Activated CD8-positive, alpha-beta memory T cell treated with anti-CD3 and anti-CD28 coated beads, Interleukin-2, amount 10 ng/mL, durations not matched to agents 7 days and 5 days (primary cell): ENCODE measurements around the gene OR2T29. TPM values are rescaled to one million over a fixed set of nuclear protein-coding genes. Genes with fewer than 3 reads are reported as not detected.
A peak's percentile ranks its signal among the peaks of the same experiment; 100 is the strongest.
"Not testable (repeated sequence)": the region's sequence is repeated elsewhere in the genome, so short reads cannot be mapped to it uniquely, and the experiment has no call there.

Source experiments
- ATAC-seq: fragments of 150-1000 bp; cut with Tn5 transposase; one replicate; pipeline ENCODE4 v1.10.0; 2021; ENCODE audit warnings: moderate library complexity
- CTCF ChIA-PET: fragments of 350-600 bp; sonication (Branson Sonifier 250); formaldehyde crosslinking; loops from one replicate; lab custom pipeline; 2021; ENCODE audit warnings: antibody characterized with exemption; lab: Charles Lee
- DNase-seq: peaks from one replicate; pipeline ENCODE4 v3.0.0-alpha.2; 2020
- H3K27ac Mint-ChIP-seq: one replicate; pipeline ENCODE4 v1.8.0; 2021; ENCODE audit warnings: mild to moderate bottlenecking, mixed read lengths
- H3K27me3 Mint-ChIP-seq: one replicate; pipeline ENCODE4 v1.8.0; 2021; ENCODE audit warnings: mixed read lengths
- H3K36me3 Mint-ChIP-seq: one replicate; pipeline ENCODE4 v1.8.0; 2021; ENCODE audit warnings: mild to moderate bottlenecking, mixed read lengths
- H3K4me1 Mint-ChIP-seq: one replicate; pipeline ENCODE4 v1.8.0; 2021; ENCODE audit warnings: mixed read lengths
- H3K4me3 Mint-ChIP-seq: one replicate; pipeline ENCODE4 v1.8.0; 2021; ENCODE audit warnings: mild to moderate bottlenecking, moderate library complexity, mixed read lengths
- H3K9me3 Mint-ChIP-seq: one replicate; pipeline ENCODE4 v1.8.0; 2022; ENCODE audit warnings: low read depth, mixed read lengths
- total RNA-seq, 2 experiments: library from RNA; stranded (reverse); gene quantifications; one replicate each; pipeline ENCODE4 v1.2.3, GENCODE V29; 2021

The OR2T29 gene
- total RNA-seq, 2 experiments from 2014 or later: not detected

DNA sequence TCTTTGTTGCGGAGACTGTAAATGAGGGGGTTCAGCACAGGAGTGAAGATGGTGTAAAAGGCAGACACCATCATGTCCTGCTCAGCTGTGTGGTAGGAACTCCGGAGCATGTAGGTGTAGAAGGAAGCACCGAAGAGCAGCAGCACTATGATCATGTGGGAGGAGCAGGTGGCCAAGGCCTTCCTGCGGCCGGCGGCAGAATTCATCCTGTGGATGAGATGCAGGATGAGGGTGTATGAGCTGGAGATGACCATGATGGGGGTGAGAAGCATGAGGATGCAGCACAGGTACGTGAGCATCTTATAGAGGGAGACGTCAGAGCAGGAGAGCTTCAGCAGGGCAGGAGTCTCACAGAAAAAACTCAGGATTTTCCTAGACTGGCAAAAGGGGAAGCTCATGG, 11.3 kb upstream of the OR2T29 start:
- DNase-seq, H3K36me3 Mint-ChIP-seq, CTCF ChIA-PET: not testable (repeated sequence)

DNA sequence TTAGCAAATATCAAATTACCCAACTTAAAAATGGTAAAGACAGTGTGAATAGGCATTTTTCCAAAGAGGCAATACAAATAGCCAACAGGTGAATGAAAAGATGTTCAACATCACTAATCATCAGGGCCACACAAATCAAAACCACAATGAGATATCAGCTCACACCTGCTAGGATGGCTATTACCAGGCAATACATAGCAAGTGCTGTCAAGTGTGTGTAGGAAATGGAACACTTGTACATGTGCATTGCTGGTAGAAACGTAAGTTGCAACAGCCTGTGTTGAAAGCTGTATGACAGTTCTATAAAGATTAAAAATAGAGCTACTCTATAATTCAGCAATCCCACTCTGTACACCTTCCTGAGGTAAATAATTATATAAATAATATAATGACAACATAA, 9.5 kb upstream of the OR2T29 start:
- H3K27ac Mint-ChIP-seq, DNase-seq, H3K9me3 Mint-ChIP-seq, H3K36me3 Mint-ChIP-seq, ATAC-seq, CTCF ChIA-PET, H3K4me1 Mint-ChIP-seq, H3K4me3 Mint-ChIP-seq, H3K27me3 Mint-ChIP-seq: not testable (repeated sequence)

More for the DNA sequence above, 11.3 kb upstream of the OR2T29 start:
- H3K27ac Mint-ChIP-seq, ATAC-seq, H3K4me3 Mint-ChIP-seq, H3K27me3 Mint-ChIP-seq, H3K9me3 Mint-ChIP-seq, H3K4me1 Mint-ChIP-seq: not testable (repeated sequence)

DNA sequence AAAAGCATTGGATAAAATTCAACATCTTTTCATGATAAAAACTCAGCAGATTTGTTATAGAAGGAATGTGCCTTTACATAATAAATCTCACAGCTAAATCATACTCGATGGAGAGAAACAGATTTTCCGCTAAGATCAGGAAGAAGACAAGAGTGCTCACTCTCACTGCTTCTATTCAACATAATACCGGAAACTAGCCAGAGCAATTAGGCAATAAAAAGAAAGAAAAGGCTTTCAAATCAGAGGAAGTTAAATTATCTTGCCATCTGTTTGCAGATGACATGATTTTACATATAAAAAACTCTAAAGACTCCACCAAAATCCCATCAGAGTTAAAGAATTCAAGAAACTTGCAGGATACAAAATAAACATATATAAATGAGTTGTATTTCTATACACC, 8.2 kb upstream of the OR2T29 start:
- H3K27me3 Mint-ChIP-seq, H3K27ac Mint-ChIP-seq, CTCF ChIA-PET, DNase-seq, H3K36me3 Mint-ChIP-seq, H3K4me1 Mint-ChIP-seq, H3K4me3 Mint-ChIP-seq, ATAC-seq, H3K9me3 Mint-ChIP-seq: not testable (repeated sequence)

DNA sequence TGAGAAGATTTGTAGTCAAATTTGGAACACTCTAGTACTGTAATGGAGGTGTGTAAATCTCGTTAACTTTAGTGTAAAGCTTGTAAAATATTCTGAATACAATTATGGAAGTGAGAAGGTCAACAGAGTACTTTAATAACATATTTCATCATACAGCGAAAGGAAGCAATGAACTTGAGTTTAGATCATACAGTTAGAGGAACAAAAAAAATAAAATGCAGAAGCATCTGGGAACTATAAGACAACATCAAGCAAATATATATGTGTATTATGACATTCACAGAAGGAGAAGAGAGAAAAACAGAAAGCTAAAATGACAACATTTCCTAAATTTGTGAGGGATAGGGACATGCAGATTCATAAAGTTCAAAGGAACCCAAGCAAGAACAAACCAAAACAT, 6.5 kb upstream of the OR2T29 start:
- ATAC-seq, H3K27me3 Mint-ChIP-seq, DNase-seq, H3K4me1 Mint-ChIP-seq, H3K27ac Mint-ChIP-seq, H3K36me3 Mint-ChIP-seq, H3K9me3 Mint-ChIP-seq, CTCF ChIA-PET, H3K4me3 Mint-ChIP-seq: not testable (repeated sequence)

DNA sequence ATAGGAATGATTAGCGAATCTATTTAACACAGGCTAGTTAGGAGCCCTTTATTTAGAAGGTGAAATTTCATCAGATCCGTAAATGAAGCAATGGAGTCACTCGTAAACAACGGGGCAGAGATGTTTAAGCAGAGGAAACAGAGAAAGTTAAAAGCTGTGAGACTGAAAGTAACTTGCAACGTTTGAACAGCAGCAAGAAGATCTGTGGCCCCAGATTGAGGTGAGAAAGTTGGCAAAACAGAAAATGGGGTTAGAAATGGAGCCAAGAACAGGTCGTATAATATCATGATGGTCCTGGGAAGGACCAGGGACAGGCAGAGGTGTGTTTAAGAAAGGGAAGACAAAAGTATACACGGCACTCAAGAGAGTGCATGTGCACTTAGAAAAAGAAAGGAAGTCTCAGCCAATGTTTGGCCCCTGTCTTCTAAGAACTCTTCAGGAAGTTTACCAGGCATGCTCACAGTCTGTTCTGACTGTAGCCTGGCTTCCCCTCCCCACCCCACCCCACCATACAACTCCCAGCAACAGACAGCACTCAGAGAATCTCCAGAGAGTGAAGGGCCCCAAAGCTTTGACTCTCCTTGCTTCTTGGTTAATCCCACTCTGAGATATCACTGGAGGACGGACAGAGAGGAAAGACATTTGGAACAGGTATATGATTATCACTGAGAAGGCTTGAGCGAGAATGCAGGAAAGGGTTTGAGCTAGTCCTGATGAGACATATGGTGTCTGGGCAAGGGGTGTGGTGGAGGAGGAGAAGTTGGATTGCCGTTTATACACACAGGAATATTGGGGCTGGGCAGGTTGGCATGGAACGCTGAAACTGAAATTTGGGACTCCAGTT, 3.2 kb upstream of the OR2T29 start:
- peak overlapping the region; percentile 73 for H3K4me3 Mint-ChIP-seq
- H3K9me3 Mint-ChIP-seq, CTCF ChIA-PET, H3K27me3 Mint-ChIP-seq, H3K4me1 Mint-ChIP-seq, H3K36me3 Mint-ChIP-seq: not testable (repeated sequence)
- DNase-seq (peak; percentile 41), ATAC-seq (peak; percentile 91)
- peak overlapping the region; percentile 84 for H3K27ac Mint-ChIP-seq

DNA sequence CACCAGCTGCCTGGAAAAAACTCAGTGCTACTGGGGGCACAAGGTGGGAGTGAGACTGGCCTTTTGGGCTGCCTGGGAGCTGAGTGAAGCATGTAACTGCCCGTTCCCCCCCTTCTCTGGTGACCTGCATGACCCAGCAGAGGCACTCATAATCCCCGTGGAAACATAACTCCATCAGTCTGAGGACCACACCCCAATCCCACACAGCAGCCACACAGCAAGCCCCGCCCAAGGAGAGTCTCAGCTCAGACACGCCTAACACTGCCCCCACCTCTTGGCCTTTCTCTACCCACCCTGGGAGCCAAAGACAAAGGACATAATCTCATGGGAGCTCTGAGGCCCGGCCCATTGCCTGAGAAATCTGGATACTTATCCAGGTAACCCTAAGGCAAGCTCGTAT, 11.5 kb downstream of the OR2T29 start:
- CTCF ChIA-PET, H3K9me3 Mint-ChIP-seq, H3K27ac Mint-ChIP-seq, H3K27me3 Mint-ChIP-seq, H3K4me3 Mint-ChIP-seq, ATAC-seq, DNase-seq, H3K36me3 Mint-ChIP-seq, H3K4me1 Mint-ChIP-seq: not testable (repeated sequence)

DNA sequence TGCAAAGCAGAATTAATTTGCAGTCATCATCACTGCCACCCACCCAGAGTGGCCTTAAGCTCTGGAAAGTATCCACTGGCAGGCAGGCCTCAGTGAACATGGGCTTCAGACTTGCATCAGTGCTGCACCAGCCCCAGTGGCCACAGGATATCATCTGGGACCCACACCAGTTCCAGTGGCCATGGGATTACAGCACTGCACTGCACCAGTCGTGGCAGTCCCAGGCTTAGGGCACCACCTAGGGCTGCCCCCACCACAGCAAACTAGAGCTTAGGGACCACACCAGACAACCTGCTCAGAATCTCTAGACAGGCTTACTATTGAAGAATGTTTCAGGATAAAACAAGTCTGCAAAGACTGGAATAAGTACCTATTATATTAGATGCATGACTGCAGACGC, 15.2 kb downstream of the OR2T29 start:
- H3K27ac Mint-ChIP-seq, H3K4me3 Mint-ChIP-seq, H3K27me3 Mint-ChIP-seq, CTCF ChIA-PET, H3K36me3 Mint-ChIP-seq, DNase-seq, H3K9me3 Mint-ChIP-seq, ATAC-seq, H3K4me1 Mint-ChIP-seq: not testable (repeated sequence)

DNA sequence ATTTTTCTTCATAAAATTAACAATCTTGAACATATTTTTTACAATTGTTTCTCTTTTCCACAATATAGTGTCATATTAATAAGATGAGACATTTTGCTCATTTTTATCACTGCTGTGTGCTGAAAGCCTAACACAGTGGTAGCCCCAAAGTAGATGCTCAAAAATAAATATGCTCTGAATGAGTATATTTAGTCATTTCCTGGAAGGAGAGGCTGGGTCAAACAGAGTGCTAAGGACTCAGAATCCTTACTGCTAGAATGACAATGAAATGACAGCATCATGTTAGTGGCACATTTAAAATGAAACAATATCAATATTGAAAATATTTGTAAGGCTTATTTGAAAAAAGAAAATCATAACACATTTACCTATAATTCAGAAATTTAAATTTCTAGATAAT, 25.1 kb downstream of the OR2T29 start:
- CTCF ChIA-PET, H3K27me3 Mint-ChIP-seq, ATAC-seq, H3K27ac Mint-ChIP-seq, DNase-seq, H3K4me3 Mint-ChIP-seq, H3K9me3 Mint-ChIP-seq, H3K4me1 Mint-ChIP-seq, H3K36me3 Mint-ChIP-seq: not testable (repeated sequence)

DNA sequence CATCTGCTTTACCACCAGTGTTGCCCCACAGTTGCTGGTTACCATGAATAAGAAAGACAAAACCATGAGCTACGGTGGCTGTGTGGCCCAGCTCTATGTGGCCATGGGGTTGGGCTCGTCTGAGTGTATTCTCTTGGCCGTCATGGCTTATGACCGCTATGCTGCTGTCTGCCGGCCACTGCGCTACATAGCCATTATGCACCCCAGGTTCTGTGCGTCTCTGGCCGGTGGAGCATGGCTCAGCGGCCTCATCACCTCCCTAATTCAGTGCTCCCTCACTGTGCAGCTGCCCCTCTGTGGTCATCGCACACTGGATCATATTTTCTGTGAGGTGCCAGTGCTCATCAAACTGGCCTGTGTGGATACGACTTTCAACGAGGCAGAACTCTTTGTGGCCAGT, 40.7 kb downstream of the OR2T29 start:
- Mint-ChIP-seq H3K27ac (no peak overlapping the region), H3K4me3 (no peak overlapping the region), H3K4me1 (no peaks in the 10 kb centered on the region), H3K27me3 (no peaks in the 10 kb centered on the region), H3K36me3 (no peaks in the 10 kb centered on the region), H3K9me3 (no peaks in the 10 kb centered on the region)
- DNase-seq (no peak), ATAC-seq (no peak)
- CTCF ChIA-PET: interaction anchor here (1.2 kb wide), 1 partner anchor 54 kb away, joined by 3 read pairs; no protein-coding TSS in a partner anchor

DNA sequence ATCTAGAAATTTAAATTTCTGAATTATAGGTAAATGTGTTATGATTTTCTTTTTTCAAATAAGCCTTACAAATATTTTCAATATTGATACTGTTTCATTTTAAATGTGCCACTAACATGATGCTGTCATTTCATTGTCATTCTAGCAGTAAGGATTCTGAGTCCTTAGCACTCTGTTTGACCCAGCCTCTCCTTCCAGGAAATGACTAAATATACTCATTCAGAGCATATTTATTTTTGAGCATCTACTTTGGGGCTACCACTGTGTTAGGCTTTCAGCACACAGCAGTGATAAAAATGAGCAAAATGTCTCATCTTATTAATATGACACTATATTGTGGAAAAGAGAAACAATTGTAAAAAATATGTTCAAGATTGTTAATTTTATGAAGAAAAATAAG, 52.4 kb downstream of the OR2T29 start:
- H3K4me3 Mint-ChIP-seq, DNase-seq, H3K27me3 Mint-ChIP-seq, ATAC-seq, CTCF ChIA-PET, H3K27ac Mint-ChIP-seq, H3K36me3 Mint-ChIP-seq, H3K4me1 Mint-ChIP-seq, H3K9me3 Mint-ChIP-seq: not testable (repeated sequence)

DNA sequence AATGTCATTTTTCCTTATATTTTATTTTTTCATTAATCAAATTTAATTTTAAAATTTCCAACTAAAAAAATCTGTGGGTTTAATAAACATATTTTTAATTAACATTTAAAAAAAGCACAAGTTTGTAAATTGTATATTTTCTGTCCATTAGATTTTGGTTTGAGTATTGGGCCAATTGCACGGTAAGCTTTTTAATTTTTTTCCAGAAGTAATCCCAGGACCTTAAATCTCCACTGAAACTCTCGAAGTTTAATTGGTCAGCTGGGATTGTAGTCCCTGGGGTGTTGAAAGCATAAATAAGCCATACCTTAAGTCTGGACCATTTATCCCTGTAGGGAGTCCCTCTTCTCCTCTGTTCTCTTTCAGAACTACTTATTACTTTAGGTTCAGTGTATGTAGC, 54.8 kb downstream of the OR2T29 start, which contains the start of gene OR2G6:
TSS of gene OR2G6 (plus strand) at position 301 of the 400 bp plus-strand sequence. CDS start 13,574 bp downstream, outside the sequence.
- H3K4me3 Mint-ChIP-seq, H3K9me3 Mint-ChIP-seq, ATAC-seq, H3K4me1 Mint-ChIP-seq, DNase-seq, H3K27ac Mint-ChIP-seq, H3K27me3 Mint-ChIP-seq, H3K36me3 Mint-ChIP-seq, CTCF ChIA-PET: not testable (repeated sequence)

Other genes with a start within 250 kb of the OR2T29 start
- not detected for gene OR2M7, start 238.2 kb downstream of the OR2T29 start, total RNA-seq
- not detected for gene OR14C36, start 214.0 kb downstream of the OR2T29 start, total RNA-seq
- not detected for gene OR2T4, start 201.1 kb downstream of the OR2T29 start, total RNA-seq
- gene OR2T6, start 187.0 kb downstream of the OR2T29 start, total RNA-seq: not detected
- not detected for gene OR2T1, start 159.7 kb downstream of the OR2T29 start, total RNA-seq
- gene OR2T2, start 117.1 kb downstream of the OR2T29 start, total RNA-seq: not detected
- not detected for gene OR2T3, start 89.4 kb downstream of the OR2T29 start, total RNA-seq
- gene OR2T5, start 74.2 kb downstream of the OR2T29 start, total RNA-seq: not detected
- not detected for gene OR2G6, start 54.7 kb downstream of the OR2T29 start, total RNA-seq
- gene OR2T34, start 12.0 kb upstream of the OR2T29 start, total RNA-seq: not detected
- gene OR2T10, start 34.9 kb upstream of the OR2T29 start, total RNA-seq: not detected
- gene OR2T11, start 72.3 kb upstream of the OR2T29 start, total RNA-seq: not detected
- not detected for gene OR2T35, start 82.5 kb upstream of the OR2T29 start, total RNA-seq
- gene OR2T27, start 92.8 kb upstream of the OR2T29 start, total RNA-seq: not detected
- not detected for gene OR14I1, start 140.0 kb upstream of the OR2T29 start, total RNA-seq
- not detected for gene LYPD8, start 193.0 kb upstream of the OR2T29 start, total RNA-seq